CD4-positive, alpha-beta T cell treated with Interleukin-1 beta for 1 hour (primary cell): ENCODE measurements around the gene IKZF4.
A peak's percentile ranks its signal among the peaks of the same experiment; 100 is the strongest.
"Not testable (repeated sequence)": the region's sequence is repeated elsewhere in the genome, so short reads cannot be mapped to it uniquely, and the experiment has no call there.

ENCODE experiments used
- DNase-seq, 2 donors: peaks; one replicate each; pipeline ENCODE4 v3.0.0-alpha.2; 2020 to 2022

IKZF4 gene

DNA sequence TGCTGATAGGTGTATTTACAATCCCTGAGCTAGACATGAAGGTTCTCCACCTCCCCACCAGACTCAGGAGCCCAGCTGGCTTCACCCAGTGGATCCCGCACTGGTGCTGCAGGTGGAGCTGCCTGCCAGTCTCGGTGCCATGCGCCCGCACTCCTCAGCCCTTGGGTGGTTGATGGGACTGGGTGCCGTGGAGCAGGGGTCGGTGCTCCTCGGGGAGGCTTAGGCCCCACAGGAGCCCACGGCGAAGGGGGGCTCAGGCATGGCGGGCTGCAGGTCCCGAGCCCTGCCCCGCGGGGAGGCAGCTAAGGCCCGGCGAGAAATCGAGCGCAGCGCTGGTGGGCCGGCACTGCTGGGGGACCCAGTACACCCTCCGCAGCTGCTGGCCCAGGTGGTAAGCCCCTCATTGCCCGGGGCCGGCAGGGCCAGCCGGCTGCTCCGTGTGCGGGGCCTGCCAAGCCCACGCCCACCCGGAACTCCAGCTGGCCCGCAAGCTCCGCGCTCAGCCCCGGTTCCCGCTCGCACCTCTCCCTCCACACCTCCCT, 20.8 kb upstream of the IKZF4 start:
- not testable (repeated sequence) for DNase-seq

- DNase-seq, result no peak
Observed at GRCh38 chr12:56001487-56002100, 19.2 kb upstream of the IKZF4 start.

DNA sequence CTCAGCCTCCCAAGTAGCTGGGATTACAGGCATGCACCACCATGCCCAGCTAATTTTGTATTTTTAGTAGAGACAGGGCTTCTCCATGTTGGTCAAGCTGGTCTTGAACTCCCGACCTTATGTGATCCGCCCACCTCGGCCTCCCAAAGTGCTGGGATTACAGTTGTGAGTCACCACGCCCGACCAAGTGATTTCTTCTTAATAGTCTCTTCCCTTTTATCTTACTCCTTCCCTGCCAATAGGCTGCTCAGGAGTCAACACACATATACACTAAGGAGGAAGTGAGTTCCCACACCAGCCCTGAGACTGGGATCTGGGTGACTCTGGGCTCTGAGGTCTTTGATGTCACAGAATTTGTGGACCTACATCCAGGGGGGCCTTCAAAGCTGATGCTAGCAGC, 17.5 kb upstream of the IKZF4 start:
- DNase-seq, result peak in 1 of 2 donors; percentile 4

- no peak for DNase-seq
Observed at GRCh38 chr12:56004211-56004610, 16.6 kb upstream of the IKZF4 start.

DNA sequence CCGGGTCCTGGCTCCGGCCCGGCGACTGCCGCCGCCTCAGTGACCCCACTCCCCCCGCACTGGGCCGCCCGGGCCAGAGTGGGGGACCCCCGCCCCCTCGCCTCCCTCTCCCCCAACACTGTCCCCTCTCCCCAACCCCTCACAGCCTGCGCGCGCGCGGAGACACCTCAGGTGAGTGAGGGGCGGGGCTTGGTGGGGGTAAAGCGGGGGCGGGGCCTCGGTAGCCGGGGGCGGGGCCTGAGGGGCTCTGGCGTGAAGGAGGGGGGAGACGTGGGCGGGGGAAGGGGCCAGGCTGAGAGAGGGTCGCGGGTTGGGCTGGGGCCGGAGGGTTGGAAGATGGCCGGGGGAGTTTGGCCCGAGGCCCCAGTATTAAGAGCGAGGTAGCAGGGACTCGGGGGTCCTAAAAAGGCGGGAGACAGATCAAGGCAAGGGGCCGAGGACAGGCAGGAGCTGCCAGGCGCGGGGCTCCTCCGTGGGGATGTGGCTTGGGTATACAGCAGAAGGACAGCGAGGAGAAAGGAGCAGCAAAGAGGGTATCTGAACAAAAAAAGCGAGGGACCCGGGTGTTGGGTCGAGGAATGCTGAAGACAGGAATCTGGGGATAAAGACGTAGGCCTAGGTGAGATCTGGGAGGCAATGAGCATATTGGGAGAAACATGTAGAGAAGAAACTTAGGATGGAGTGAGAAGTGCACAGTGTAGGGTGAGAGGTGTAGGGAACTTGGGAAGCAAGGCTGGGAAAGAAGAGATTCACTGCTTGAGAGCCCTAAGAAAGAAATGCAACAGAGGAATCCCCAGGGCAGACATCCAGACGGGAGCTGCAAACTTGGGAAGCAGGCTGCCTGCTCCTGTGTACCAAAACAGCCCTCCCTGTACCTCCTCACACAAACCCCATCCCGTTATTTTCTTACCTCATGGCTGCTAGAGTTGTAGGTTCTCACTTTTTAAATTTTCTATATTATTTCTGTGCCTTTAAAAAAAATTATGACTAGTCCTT, 13.0 kb upstream of the IKZF4 start:
- peak; percentile 64 to 73 for DNase-seq

DNA sequence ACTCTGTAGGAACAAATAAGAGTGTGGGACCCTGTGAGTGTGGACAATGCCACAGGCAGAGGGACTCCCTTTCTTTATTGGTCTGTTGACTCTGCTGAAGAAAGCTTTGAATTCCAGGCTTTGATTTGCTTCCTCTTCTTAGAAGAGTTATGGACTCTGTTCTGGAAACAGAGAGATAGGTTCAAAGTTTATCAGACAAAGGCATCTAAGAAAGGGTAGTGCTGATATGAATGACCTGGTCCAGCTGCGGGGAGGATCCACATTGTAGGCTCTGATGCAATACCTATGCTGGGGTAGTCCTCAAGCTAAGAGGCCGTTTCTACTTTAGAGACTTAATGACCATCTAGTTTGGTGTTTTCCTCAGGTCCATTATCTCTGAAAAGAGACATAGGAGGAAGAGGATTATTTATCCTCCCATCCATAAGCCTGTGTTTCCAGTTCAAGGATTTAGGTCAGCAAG, 10.7 kb upstream of the IKZF4 start:
- DNase-seq, result no peak

DNA sequence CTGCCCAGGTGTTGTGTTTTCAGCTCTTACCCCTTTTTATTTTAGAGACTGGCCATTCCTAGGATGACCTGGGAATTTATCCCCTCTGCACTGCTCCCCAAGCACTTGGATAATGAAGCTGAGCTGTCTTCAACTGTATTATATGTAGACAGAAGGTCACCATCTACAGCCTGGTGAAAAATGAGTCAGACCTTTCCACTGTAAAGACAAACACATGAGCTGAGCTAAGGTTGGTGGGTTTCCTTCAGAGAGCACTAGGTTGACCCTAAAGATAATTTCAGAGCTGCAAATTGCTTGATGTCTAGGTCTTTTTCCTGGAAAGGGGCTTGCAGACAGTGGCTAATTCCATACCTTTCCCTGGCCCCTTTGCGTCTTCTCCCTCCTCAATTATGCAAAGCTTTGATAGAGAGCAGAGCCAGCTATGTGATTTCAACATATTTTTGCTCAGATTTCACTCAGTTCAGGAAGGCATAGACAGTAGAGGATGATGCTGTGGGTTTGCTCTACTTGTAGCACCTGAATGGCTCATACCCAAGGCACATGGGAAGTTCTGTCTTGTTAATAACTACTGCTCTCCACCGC, 9.2 kb upstream of the IKZF4 start:
- no peak for DNase-seq

- DNase-seq, result no peak
Observed at GRCh38 chr12:56013482-56013881, 7.4 kb upstream of the IKZF4 start.

DNA sequence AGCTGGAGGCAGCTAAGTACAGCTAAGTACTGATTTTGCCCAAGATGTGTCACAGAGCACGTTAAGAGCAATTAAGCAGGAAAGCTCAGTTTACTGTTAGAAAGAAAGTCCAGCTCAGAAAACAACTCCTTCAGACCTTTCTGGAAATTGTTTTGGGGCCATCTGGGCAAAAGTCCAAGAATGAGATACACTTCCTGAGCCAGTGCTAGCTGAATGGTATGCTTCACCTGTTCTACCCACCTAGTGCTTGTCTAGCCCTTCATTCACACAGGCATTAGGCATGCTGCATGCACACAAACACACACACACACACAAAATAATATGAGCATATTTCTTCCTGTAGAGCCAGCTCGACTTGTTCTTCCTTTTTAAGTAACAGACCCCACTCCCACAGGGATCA, 6.6 kb upstream of the IKZF4 start:
- DNase-seq, result no peak

GRCh38 chr12:56017181-56017580, 3.7 kb upstream of the IKZF4 start:
- no peak for DNase-seq

GRCh38 chr12:56018356-56018755, 2.5 kb upstream of the IKZF4 start:
- no peak for DNase-seq

DNA sequence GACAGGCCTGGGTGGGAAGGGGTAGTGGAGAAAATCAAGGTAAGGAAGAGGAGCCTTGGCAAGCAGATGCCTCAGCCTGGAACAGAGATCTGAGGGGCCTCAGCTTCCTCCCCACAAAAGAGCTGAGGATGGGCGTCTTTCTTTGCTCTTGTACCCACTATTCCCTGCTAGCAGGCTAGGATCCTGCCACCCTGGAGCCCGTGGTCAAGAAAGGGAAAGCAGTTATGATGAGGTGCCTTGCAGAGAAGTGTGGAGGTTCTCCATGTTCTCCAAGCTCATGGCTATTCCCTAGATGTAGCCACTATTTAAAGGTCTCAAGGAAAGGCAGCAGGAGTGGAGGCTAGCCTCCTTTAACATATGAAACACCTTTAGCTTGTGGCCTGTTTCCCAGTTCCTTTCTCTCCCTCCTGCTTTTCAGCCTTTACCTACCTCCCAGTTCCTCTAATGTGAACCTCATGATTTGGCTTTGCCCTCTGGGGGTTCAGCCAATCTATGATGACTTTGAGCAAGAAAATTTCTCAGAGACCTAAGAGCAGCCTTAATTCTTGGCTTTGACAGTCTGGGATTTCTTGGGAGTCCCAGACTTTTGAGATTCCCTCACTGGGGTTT, 1.1 kb downstream of the IKZF4 start:
- DNase-seq, result no peak

GRCh38 chr12:56028511-56029165, 7.8 kb downstream of the IKZF4 start:
- no peak for DNase-seq

- DNase-seq, result no peak
Observed at GRCh38 chr12:56029166-56029519, 8.3 kb downstream of the IKZF4 start.

GRCh38 chr12:56029666-56030293, 8.9 kb downstream of the IKZF4 start:
- peak; percentile 48 to 55 for DNase-seq

DNA sequence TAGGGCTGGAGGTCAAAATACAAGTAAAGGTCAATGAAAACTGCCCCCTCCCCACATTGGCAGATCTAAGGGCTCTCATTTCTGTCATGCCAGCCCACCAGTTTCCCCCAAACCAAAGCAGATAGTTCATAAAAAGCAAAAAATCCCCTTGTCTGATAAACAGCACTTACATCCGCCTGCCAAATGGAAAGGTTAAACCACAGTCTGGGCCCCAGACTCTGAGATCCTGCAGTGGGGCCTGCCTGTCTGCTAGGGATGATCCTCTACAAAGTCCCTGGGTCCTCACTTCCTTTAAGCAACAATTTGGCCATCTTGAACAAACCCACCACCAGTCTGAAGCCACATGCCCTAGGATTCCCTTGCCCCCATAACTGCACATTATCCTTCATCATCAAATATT, 11.1 kb downstream of the IKZF4 start:
- peak in 1 of 2 donors; percentile 10 for DNase-seq

DNA sequence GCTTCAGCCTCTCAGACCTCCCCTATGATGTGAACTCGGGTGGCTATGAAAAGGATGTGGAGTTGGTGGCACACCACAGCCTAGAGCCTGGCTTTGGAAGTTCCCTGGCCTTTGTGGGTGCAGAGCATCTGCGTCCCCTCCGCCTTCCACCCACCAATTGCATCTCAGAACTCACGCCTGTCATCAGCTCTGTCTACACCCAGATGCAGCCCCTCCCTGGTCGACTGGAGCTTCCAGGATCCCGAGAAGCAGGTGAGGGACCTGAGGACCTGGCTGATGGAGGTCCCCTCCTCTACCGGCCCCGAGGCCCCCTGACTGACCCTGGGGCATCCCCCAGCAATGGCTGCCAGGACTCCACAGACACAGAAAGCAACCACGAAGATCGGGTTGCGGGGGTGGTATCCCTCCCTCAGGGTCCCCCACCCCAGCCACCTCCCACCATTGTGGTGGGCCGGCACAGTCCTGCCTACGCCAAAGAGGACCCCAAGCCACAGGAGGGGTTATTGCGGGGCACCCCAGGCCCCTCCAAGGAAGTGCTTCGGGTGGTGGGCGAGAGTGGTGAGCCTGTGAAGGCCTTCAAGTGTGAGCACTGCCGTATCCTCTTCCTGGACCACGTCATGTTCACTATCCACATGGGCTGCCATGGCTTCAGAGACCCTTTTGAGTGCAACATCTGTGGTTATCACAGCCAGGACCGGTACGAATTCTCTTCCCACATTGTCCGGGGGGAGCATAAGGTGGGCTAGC, 13.9 kb downstream of the IKZF4 start:
- peak; percentile 15 to 44 for DNase-seq

DNA sequence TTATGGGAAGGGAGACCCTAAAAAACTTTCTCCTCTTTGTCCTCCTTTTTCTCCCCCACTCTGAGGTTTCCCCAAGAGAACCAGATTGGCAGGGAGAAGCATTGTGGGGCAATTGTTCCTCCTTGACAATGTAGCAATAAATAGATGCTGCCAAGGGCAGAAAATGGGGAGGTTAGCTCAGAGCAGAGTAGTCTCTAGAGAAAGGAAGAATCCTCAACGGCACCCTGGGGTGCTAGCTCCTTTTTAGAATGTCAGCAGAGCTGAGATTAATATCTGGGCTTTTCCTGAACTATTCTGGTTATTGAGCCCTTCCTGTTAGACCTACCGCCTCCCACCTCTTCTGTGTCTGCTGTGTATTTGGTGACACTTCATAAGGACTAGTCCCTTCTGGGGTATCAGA, 16.3 kb downstream of the IKZF4 start:
- DNase-seq, result no peak

GRCh38 chr12:56038022-56038655, 17.3 kb downstream of the IKZF4 start:
- DNase-seq, result no peak

- no peak for DNase-seq
Observed at GRCh38 chr12:56040151-56040550, 19.3 kb downstream of the IKZF4 start.
